ENCODE measurements around the gene UQCRC1. TPM values are rescaled to one million over a fixed set of nuclear protein-coding genes. Genes with fewer than 3 reads are reported as not detected.

UQCRC1 gene
- total RNA-seq, 5 donors from 2014 or later (not counting 1 experiment from before 2014, with no cell fraction given): 93.0 to 109 (median 98.4) TPM

GRCh38 chr3:48600711-48601621 lies 8.5 kb downstream of the UQCRC1 start:
- CTCF ChIA-PET: no interaction called here
- Mint-ChIP-seq H3K36me3 (peaks cover 38% of the 10 kb centered on the region), H3K27ac (no peak overlapping the region), H3K9me3 (no peaks in the 10 kb centered on the region), H3K4me1 (peaks cover 0 to 4% (median 0%) of the 10 kb centered on the region in 3 donors), H3K4me3 (no peak overlapping the region), H3K27me3 (peaks cover 4% of the 10 kb centered on the region in 2 donors)
- peaks cover 33 to 81% of the 10 kb centered on the region in 2 donors for H3K36me3 ChIP-seq (ENCODE audit: control insufficient read depth in 2 of 2, extremely low read depth in 1 of 2, insufficient read depth in 1 of 2, low read length in 1 of 2)
- WGBS (ENCODE audit: insufficient coverage): 98% methylated on average over 16 of the region's 19 CpGs
- H3K9me3 ChIP-seq: no peaks in the 10 kb centered on the region
- H3K27me3 ChIP-seq (replicated peaks in 1 of 2; ENCODE audit: control insufficient read depth in 2 of 2, extremely low read depth in 1 of 2, insufficient read depth in 2 of 2, low read length in 1 of 2): peaks cover 0 to 4% of the 10 kb centered on the region in 2 experiments
- DNase-seq (no peak), ATAC-seq (replicated peaks in 1 of 4) (no peak)
- no peak overlapping the region for H3K27ac ChIP-seq (ENCODE audit: low read length)
- no peak overlapping the region for H3K4me3 ChIP-seq (ENCODE audit: control insufficient read depth in 1 of 2, extremely low read depth in 1 of 2, low read length in 1 of 2)
- H3K4me1 ChIP-seq (ENCODE audit: control insufficient read depth in 1 of 2, extremely low read depth in 1 of 2, insufficient read depth in 2 of 2, low read length in 2 of 2): no peaks in the 10 kb centered on the region
- POLR2A ChIA-PET: interaction anchor here in 1 of 2 donors (0.6 kb wide), 1 partner anchor 430 kb away, joined by 6 read pairs; no protein-coding TSS in a partner anchor

GRCh38 chr3:48599509-48600285 lies 9.7 kb downstream of the UQCRC1 start:
- Mint-ChIP-seq H3K9me3 (no peaks in the 10 kb centered on the region), H3K4me3 (no peak overlapping the region), H3K27me3 (peaks cover 5 to 8% of the 10 kb centered on the region in 2 donors), H3K27ac (peak overlapping the region in 1 of 2 donors; percentile 58), H3K36me3 (peaks cover 37% of the 10 kb centered on the region), H3K4me1 (peaks cover 0 to 3% (median under 1%) of the 10 kb centered on the region in 3 donors)
- Histone ChIP-seq H3K27me3 (replicated peaks in 1 of 2; ENCODE audit: control insufficient read depth in 2 of 2, extremely low read depth in 1 of 2, insufficient read depth in 2 of 2, low read length in 1 of 2) (peaks cover 0 to 16% of the 10 kb centered on the region in 2 experiments), H3K4me1 (ENCODE audit: control insufficient read depth in 1 of 2, extremely low read depth in 1 of 2, insufficient read depth in 2 of 2, low read length in 2 of 2) (peaks cover 0 to 6% of the 10 kb centered on the region in 2 experiments), H3K27ac (ENCODE audit: low read length) (no peak overlapping the region), H3K9me3 (no peaks in the 10 kb centered on the region), H3K4me3 (ENCODE audit: control insufficient read depth in 1 of 2, extremely low read depth in 1 of 2, low read length in 1 of 2) (no peak overlapping the region), H3K36me3 (ENCODE audit: control insufficient read depth in 2 of 2, extremely low read depth in 1 of 2, insufficient read depth in 1 of 2, low read length in 1 of 2) (peaks cover 30 to 68% of the 10 kb centered on the region in 2 donors)
- WGBS (ENCODE audit: insufficient coverage): 97% methylated on average over 3 of the region's 12 CpGs
- DNase-seq: no peak
- no peak for ATAC-seq (replicated peaks in 1 of 4)
- POLR2A ChIA-PET: no interaction called here
- CTCF ChIA-PET: no interaction called here

GRCh38 chr3:48599077-48599501 lies 10.4 kb downstream of the UQCRC1 start:
- ATAC-seq (replicated peaks in 1 of 4) (no peak), DNase-seq (no peak)
- Histone ChIP-seq H3K27ac (ENCODE audit: low read length) (no peak overlapping the region), H3K27me3 (replicated peaks in 1 of 2; ENCODE audit: control insufficient read depth in 2 of 2, extremely low read depth in 1 of 2, insufficient read depth in 2 of 2, low read length in 1 of 2) (peaks cover 0 to 22% of the 10 kb centered on the region in 2 experiments), H3K36me3 (ENCODE audit: control insufficient read depth in 2 of 2, extremely low read depth in 1 of 2, insufficient read depth in 1 of 2, low read length in 1 of 2) (peaks cover 30 to 62% of the 10 kb centered on the region in 2 donors), H3K9me3 (no peaks in the 10 kb centered on the region), H3K4me3 (ENCODE audit: control insufficient read depth in 1 of 2, extremely low read depth in 1 of 2, low read length in 1 of 2) (no peak overlapping the region), H3K4me1 (ENCODE audit: control insufficient read depth in 1 of 2, extremely low read depth in 1 of 2, insufficient read depth in 2 of 2, low read length in 2 of 2) (peaks cover 0 to 8% of the 10 kb centered on the region in 2 experiments)
- no peak overlapping the region for H3K4me3 Mint-ChIP-seq
- H3K27me3 Mint-ChIP-seq: peaks cover 9 to 14% of the 10 kb centered on the region in 2 donors
- H3K4me1 Mint-ChIP-seq: peaks cover 6 to 9% (median 6%) of the 10 kb centered on the region in 3 donors
- H3K9me3 Mint-ChIP-seq: no peaks in the 10 kb centered on the region
- ChIA-PET CTCF (no interaction called here), POLR2A (no interaction called here)
- peaks cover 33% of the 10 kb centered on the region for H3K36me3 Mint-ChIP-seq
- peak overlapping the region in 1 of 2 donors; percentile 58 for H3K27ac Mint-ChIP-seq
- 90% methylated on average over 10 of the region's 11 CpGs for WGBS (ENCODE audit: insufficient coverage)

- ATAC-seq (replicated peaks in 1 of 4): no peak
- WGBS (ENCODE audit: insufficient coverage): 96% methylated on average over 2 of the region's 5 CpGs
These were observed 10.9 kb downstream of the UQCRC1 start for GRCh38 chr3:48598323-48599076.

GRCh38 chr3:48597408-48597800 lies 12.0 kb downstream of the UQCRC1 start:
- no peak overlapping the region for H3K27ac ChIP-seq (ENCODE audit: low read length)
- Mint-ChIP-seq H3K27ac (no peak overlapping the region), H3K36me3 (peaks cover 24% of the 10 kb centered on the region)

More at GRCh38 chr3:48598323-48599076, 10.9 kb downstream of the UQCRC1 start:
- peaks cover 6 to 9% (median 6%) of the 10 kb centered on the region in 3 donors for H3K4me1 Mint-ChIP-seq
- H3K4me3 Mint-ChIP-seq: no peak overlapping the region
- no peak for DNase-seq
- no peak overlapping the region for H3K27ac ChIP-seq (ENCODE audit: low read length)
- H3K9me3 ChIP-seq: no peaks in the 10 kb centered on the region
- no peaks in the 10 kb centered on the region for H3K9me3 Mint-ChIP-seq
- ChIA-PET CTCF (no interaction called here), POLR2A (no interaction called here)
- peaks cover 26 to 56% of the 10 kb centered on the region in 2 donors for H3K36me3 ChIP-seq (ENCODE audit: control insufficient read depth in 2 of 2, extremely low read depth in 1 of 2, insufficient read depth in 1 of 2, low read length in 1 of 2)
- peaks cover 33% of the 10 kb centered on the region for H3K36me3 Mint-ChIP-seq
- H3K27me3 ChIP-seq (replicated peaks in 1 of 2; ENCODE audit: control insufficient read depth in 2 of 2, extremely low read depth in 1 of 2, insufficient read depth in 2 of 2, low read length in 1 of 2): peaks cover 0 to 27% of the 10 kb centered on the region in 2 experiments
- no peak overlapping the region for H3K27ac Mint-ChIP-seq
- no peak overlapping the region for H3K4me3 ChIP-seq (ENCODE audit: control insufficient read depth in 1 of 2, extremely low read depth in 1 of 2, low read length in 1 of 2)
- peaks cover 9 to 16% of the 10 kb centered on the region in 2 donors for H3K27me3 Mint-ChIP-seq
- H3K4me1 ChIP-seq (ENCODE audit: control insufficient read depth in 1 of 2, extremely low read depth in 1 of 2, insufficient read depth in 2 of 2, low read length in 2 of 2): peaks cover 0 to 8% of the 10 kb centered on the region in 2 experiments

More at GRCh38 chr3:48597408-48597800, 12.0 kb downstream of the UQCRC1 start:
- no peaks in the 10 kb centered on the region for H3K9me3 ChIP-seq
- Mint-ChIP-seq H3K27me3 (peaks cover 13 to 27% of the 10 kb centered on the region in 2 donors), H3K4me3 (no peak overlapping the region), H3K9me3 (no peaks in the 10 kb centered on the region), H3K4me1 (peaks cover 6 to 9% (median 6%) of the 10 kb centered on the region in 3 donors)
- DNase-seq: no peak
- ChIA-PET CTCF (no interaction called here), POLR2A (no interaction called here)
- no peak overlapping the region for H3K4me3 ChIP-seq (ENCODE audit: control insufficient read depth in 1 of 2, extremely low read depth in 1 of 2, low read length in 1 of 2)
- H3K36me3 ChIP-seq (ENCODE audit: control insufficient read depth in 2 of 2, extremely low read depth in 1 of 2, insufficient read depth in 1 of 2, low read length in 1 of 2): peaks cover 17 to 45% of the 10 kb centered on the region in 2 donors
- WGBS (ENCODE audit: insufficient coverage): 91% methylated on average over 6 of the region's 6 CpGs
- no peak for ATAC-seq (replicated peaks in 1 of 4)
- peaks cover 0 to 8% of the 10 kb centered on the region in 2 experiments for H3K4me1 ChIP-seq (ENCODE audit: control insufficient read depth in 1 of 2, extremely low read depth in 1 of 2, insufficient read depth in 2 of 2, low read length in 2 of 2)
- peaks cover 0 to 38% of the 10 kb centered on the region in 2 experiments for H3K27me3 ChIP-seq (replicated peaks in 1 of 2; ENCODE audit: control insufficient read depth in 2 of 2, extremely low read depth in 1 of 2, insufficient read depth in 2 of 2, low read length in 1 of 2)

Measured in T-cell (primary cell).